ENCODE results near the gene NEURL1. TPM values are rescaled to one million over a fixed set of nuclear protein-coding genes. Genes with fewer than 3 reads are reported as not detected.
"Not testable (repeated sequence)": the region's sequence is repeated elsewhere in the genome, so short reads cannot be mapped to it uniquely, and the experiment has no call there.

NEURL1 gene
- total RNA-seq, 1 experiment from 2014 or later, result 0.95 TPM

- in situ Hi-C loops (cut with HindIII; ENCODE audit: low sequenced_read_pairs), result no loop called here
- no peak for DNase-seq (ENCODE audit: low spot score)
Observed at GRCh38 chr10:103622286-103622685, 128.8 kb downstream of the NEURL1 start.

GRCh38 chr10:103622935-103623574, 129.6 kb downstream of the NEURL1 start:
- in situ Hi-C loops (cut with HindIII; ENCODE audit: low sequenced_read_pairs), result no loop called here

GRCh38 chr10:103626178-103626577, 132.7 kb downstream of the NEURL1 start:
- in situ Hi-C loops (cut with HindIII; ENCODE audit: low sequenced_read_pairs), result no loop called here
- DNase-seq (ENCODE audit: low spot score), result peak; percentile 96

More at GRCh38 chr10:103622935-103623574, 129.6 kb downstream of the NEURL1 start:
- no peak for DNase-seq (ENCODE audit: low spot score)

- in situ Hi-C loops (cut with HindIII; ENCODE audit: low sequenced_read_pairs), result no loop called here
Observed at GRCh38 chr10:103627111-103627892, 133.8 kb downstream of the NEURL1 start.

GRCh38 chr10:103627893-103628292, 134.4 kb downstream of the NEURL1 start:
- in situ Hi-C loops (cut with HindIII; ENCODE audit: low sequenced_read_pairs), result no loop called here
- no peak for DNase-seq (ENCODE audit: low spot score)

More at GRCh38 chr10:103627111-103627892, 133.8 kb downstream of the NEURL1 start:
- DNase-seq (ENCODE audit: low spot score), result peak; percentile 67

DNA sequence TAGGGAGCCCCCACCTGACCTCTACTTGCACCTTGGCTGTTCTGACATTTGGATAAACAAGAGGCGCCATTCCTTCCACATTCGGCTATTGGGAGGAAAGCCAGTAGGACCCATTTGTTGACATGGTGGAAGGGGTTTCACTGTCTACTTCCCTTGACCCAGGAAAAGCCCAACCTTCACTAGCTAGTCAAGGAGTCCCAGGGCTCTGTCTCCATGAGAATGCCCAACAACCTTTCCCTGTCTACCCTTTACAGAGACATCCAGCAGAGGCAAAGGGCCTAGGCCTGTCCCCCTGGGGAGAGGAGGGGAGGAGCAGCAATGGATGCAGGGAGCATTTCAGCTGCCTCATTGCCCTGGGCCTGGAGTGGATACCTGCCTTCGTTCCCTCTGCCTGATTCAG, 136.1 kb downstream of the NEURL1 start:
- DNase-seq (ENCODE audit: low spot score), result no peak
- in situ Hi-C loops (cut with HindIII; ENCODE audit: low sequenced_read_pairs), result no loop called here

- no peak for DNase-seq (ENCODE audit: low spot score)
- in situ Hi-C loops (cut with HindIII; ENCODE audit: low sequenced_read_pairs), result no loop called here
Observed at GRCh38 chr10:103630156-103630555, 136.7 kb downstream of the NEURL1 start.

DNA sequence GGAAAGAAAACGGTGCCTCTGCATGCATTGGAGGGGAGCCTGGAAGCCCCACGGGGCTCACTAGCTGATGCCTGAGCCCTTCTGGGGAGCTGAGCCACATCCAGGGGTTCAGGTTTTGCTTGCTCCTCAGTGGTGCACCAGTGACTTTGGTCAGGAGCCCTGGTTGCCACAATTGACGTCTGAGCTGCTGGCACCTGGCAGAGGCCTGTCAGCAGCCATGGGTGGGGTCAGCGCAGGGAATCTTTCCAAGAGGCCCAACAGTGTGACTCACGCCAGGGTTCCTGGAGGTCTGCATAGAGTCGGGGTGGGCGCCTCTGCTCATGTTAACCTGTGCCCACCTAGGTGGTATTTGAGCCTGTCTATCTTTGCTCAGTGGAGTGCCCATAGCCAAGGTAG, 138.7 kb downstream of the NEURL1 start:
- in situ Hi-C loops (cut with HindIII; ENCODE audit: low sequenced_read_pairs), result no loop called here
- DNase-seq (ENCODE audit: low spot score), result no peak

- in situ Hi-C loops (cut with HindIII; ENCODE audit: low sequenced_read_pairs); DNase-seq (ENCODE audit: low spot score): not testable (repeated sequence)
Observed at GRCh38 chr10:103632871-103633270, 139.4 kb downstream of the NEURL1 start.

GRCh38 chr10:103633846-103634245, 140.3 kb downstream of the NEURL1 start:
- in situ Hi-C loops (cut with HindIII; ENCODE audit: low sequenced_read_pairs), result no loop called here
- DNase-seq (ENCODE audit: low spot score), result no peak

GRCh38 chr10:103635580-103635979, 142.1 kb downstream of the NEURL1 start:
- peak; percentile 64 for DNase-seq (ENCODE audit: low spot score)

DNA sequence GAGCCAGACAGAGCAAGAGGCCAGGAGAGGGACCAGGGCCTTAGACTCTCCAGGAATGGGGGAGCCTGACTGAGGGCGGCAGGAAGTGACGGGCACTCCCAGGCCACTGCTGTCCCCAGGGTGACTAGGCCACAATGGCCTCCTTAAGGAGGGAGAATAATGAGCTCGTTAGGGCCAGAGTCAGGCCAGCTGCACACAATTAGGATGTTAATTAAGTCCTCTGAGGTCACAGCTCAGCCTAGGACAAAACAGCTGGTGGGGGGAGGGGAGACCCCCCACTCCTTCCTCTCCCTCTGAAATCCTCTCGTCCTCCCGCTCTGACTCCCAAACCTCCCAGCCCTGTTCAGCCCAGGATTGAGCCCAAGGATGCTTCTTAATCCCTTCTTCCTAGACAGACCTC, 143.0 kb downstream of the NEURL1 start:
- no peak for DNase-seq (ENCODE audit: low spot score)
- in situ Hi-C loops (cut with HindIII; ENCODE audit: low sequenced_read_pairs), result no loop called here

More at GRCh38 chr10:103635580-103635979, 142.1 kb downstream of the NEURL1 start:
- in situ Hi-C loops (cut with HindIII; ENCODE audit: low sequenced_read_pairs), result no loop called here

- peak; percentile 82 for DNase-seq (ENCODE audit: low spot score)
- in situ Hi-C loops (cut with HindIII; ENCODE audit: low sequenced_read_pairs), result no loop called here
Observed at GRCh38 chr10:103637011-103637410, 143.5 kb downstream of the NEURL1 start.

GRCh38 chr10:103637927-103638557, 144.5 kb downstream of the NEURL1 start:
- in situ Hi-C loops (cut with HindIII; ENCODE audit: low sequenced_read_pairs), result no loop called here
- DNase-seq (ENCODE audit: low spot score), result peak; percentile 93

- in situ Hi-C loops (cut with HindIII; ENCODE audit: low sequenced_read_pairs), result no loop called here
- no peak for DNase-seq (ENCODE audit: low spot score)
Observed at GRCh38 chr10:103638948-103639347, 145.4 kb downstream of the NEURL1 start.

DNA sequence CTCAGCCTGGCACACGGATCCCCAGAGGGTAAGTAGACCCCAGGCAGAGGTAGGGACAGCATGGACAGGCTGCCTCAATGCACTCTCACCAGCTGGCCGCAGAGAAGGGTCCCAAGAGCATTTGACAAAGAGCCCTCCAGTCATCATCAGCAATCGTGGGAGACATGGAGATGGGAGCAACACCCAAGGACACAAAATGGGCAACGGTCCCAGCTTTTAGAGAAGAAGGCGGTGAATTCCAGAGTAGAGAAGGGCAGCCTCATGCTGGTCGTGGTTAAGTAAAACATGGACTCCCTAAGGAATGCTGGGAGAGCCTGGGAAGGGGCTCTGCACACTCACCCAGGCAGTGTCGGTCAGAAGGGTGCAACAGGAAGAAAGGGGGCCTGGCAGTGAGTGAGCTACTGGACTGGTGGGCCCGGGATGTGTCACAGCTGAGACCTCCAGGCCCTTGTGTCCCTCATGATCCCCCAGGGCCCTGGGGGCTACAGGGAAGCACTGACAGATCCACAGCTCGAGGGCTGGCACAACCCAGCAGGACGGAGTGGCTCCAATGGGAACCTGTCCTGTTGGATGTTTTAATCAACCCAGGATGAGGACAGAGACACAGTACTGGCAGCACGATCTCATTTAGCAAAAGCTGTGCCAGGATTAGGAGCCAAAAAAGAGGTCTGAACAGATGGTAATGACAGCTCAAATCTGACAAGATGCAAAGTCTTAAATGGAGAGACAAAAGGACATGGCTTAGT, 147.1 kb downstream of the NEURL1 start:
- in situ Hi-C loops (cut with HindIII; ENCODE audit: low sequenced_read_pairs), result no loop called here
- DNase-seq (ENCODE audit: low spot score), result peak; percentile 98

DNA sequence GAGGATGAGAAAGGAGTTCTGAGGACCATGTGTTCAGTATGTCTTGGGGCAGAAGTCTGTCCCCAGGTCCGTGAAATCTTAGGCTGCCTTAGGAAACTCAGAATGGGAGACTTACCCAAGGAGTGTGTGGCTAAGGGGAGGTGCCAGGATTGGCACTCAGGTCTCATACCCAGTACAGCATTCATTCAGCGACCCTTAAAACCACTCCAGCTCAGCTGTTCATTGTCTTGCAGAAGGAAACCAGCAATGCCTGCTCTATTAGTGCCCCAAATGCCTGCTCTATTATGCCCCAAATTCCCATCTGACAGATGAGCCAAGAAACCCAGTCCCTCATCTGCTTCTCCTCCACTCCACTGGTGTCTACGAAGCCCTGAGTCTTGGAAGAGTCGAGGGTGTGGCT, 147.8 kb downstream of the NEURL1 start:
- DNase-seq (ENCODE audit: low spot score), result no peak
- in situ Hi-C loops (cut with HindIII; ENCODE audit: low sequenced_read_pairs), result no loop called here

All from G401 (cell line).